Measurements from ENCODE around the gene LRCH2. TPM values are rescaled to one million over a fixed set of nuclear protein-coding genes. Genes with fewer than 3 reads are reported as not detected.

Gene LRCH2
- total RNA-seq, 4 donors from 2014 or later: 0.44 to 0.71 (median 0.47) TPM

DNA sequence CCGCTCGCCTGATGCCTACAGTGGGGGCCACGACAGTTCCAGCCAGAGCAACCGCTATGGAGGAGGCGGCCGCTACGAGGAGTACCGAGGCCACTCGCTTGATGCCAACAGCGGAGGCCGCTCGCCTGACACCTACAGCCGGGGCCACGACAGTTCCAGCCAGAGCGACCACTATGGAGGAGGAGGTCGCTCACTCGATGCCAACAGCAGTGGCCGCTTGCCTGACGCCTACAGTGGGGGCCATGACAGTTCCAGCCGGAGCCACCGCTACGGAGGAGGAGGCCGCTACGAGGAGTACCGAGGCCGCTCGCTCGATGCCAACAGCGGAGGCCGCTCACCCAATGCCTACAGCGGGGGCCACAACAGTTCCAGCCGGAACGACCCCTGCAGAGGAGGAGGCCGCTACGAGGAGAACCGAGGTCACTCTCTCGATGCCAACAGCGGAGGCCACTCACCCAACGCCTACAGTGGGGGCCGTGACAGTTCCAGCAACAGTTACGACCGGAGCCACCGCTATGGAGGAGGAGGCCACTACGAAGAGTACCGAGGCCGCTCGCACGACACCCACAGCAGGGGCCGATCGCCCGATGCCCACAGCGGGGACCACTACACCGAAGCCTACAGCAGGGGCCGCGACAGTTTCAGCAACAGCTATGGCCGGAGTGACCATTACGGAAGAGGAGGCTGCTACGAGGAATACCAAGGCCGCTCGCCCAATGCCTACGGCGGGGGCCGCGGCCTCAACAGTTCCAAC is 42.2 kb downstream of the LRCH2 start:
- H3K4me3 ChIP-seq: no peak overlapping the region
- H3K4me1 ChIP-seq: no peaks in the 10 kb centered on the region
- no peak for ATAC-seq
- in situ Hi-C loops (cut with MboI; ENCODE audit: low sequenced_read_pairs in 4 of 4): no loop called here
- no peak for TF ChIP-seq POLR2A (IDR thresholded peaks at IDR 0.05)
- TF ChIP-seq, protein P1, sequence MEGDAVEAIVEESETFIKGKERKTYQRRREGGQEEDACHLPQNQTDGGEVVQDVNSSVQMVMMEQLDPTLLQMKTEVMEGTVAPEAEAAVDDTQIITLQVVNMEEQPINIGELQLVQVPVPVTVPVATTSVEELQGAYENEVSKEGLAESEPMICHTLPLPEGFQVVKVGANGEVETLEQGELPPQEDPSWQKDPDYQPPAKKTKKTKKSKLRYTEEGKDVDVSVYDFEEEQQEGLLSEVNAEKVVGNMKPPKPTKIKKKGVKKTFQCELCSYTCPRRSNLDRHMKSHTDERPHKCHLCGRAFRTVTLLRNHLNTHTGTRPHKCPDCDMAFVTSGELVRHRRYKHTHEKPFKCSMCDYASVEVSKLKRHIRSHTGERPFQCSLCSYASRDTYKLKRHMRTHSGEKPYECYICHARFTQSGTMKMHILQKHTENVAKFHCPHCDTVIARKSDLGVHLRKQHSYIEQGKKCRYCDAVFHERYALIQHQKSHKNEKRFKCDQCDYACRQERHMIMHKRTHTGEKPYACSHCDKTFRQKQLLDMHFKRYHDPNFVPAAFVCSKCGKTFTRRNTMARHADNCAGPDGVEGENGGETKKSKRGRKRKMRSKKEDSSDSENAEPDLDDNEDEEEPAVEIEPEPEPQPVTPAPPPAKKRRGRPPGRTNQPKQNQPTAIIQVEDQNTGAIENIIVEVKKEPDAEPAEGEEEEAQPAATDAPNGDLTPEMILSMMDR (IDR thresholded peaks at IDR 0.05 in 4 of 5, conservative IDR thresholded peaks at IDR 0.05 in 1 of 5): no peak
- H3K27ac ChIP-seq: no peak overlapping the region
- H3K27me3 ChIP-seq: no peaks in the 10 kb centered on the region
- intact Hi-C loops (cut with DNase I; ENCODE audit: low total_unique reads): no loop called here
- no peak for DNase-seq
- no peaks in the 10 kb centered on the region for H3K9me3 ChIP-seq
- H3K36me3 ChIP-seq: no peaks in the 10 kb centered on the region

DNA sequence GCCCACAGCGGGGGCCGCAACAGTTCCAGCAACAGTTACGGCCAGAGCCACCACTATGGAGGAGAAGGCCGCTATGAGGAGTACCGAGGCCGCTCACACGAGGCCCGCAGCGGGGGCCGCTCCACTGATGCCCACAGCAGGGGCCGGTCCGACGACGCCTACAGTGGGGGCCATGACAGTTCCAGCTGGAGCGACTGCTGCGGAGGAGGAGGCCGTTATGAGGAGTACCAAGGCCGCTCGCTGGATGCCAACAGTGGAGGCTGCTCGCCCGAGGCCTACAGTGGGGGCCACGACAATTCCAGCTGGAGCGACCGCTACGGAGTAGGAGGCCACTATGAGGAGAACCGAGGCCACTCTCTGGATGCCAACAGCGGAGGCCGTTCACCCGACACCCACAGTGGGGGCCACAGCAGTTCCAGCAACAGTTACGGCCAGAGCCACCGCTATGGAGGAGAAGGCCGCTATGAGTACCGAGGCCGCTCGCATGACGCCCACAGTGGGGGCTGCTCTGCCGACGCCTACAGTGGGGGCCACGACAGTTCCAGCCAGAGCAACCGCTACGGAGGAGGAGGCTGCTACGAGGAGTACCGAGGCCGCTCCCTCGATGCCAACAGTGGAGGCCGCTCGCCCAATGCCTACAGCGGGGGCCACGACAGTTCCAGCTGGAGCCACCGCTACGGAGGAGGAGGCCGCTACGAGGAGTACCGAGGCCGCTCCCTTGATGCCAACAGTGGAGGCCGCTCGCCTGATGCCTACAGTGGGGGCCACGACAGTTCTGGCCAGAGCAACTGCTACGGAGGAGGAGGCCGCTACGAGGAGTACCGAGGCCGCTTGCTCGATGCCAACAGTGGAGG is 43.0 kb downstream of the LRCH2 start:
- H3K4me3 ChIP-seq: no peak overlapping the region
- no peak overlapping the region for H3K27ac ChIP-seq
- no peaks in the 10 kb centered on the region for H3K4me1 ChIP-seq
- H3K27me3 ChIP-seq: no peaks in the 10 kb centered on the region
- intact Hi-C loops (cut with DNase I; ENCODE audit: low total_unique reads): no loop called here
- no peak for DNase-seq
- no peaks in the 10 kb centered on the region for H3K36me3 ChIP-seq
- in situ Hi-C loops (cut with MboI; ENCODE audit: low sequenced_read_pairs in 4 of 4): no loop called here
- ATAC-seq: no peak
- no peaks in the 10 kb centered on the region for H3K9me3 ChIP-seq
- TF ChIP-seq, protein P1 (IDR thresholded peaks at IDR 0.05 in 4 of 5, conservative IDR thresholded peaks at IDR 0.05 in 1 of 5): no peak
- TF ChIP-seq POLR2A (IDR thresholded peaks at IDR 0.05): no peak

DNA sequence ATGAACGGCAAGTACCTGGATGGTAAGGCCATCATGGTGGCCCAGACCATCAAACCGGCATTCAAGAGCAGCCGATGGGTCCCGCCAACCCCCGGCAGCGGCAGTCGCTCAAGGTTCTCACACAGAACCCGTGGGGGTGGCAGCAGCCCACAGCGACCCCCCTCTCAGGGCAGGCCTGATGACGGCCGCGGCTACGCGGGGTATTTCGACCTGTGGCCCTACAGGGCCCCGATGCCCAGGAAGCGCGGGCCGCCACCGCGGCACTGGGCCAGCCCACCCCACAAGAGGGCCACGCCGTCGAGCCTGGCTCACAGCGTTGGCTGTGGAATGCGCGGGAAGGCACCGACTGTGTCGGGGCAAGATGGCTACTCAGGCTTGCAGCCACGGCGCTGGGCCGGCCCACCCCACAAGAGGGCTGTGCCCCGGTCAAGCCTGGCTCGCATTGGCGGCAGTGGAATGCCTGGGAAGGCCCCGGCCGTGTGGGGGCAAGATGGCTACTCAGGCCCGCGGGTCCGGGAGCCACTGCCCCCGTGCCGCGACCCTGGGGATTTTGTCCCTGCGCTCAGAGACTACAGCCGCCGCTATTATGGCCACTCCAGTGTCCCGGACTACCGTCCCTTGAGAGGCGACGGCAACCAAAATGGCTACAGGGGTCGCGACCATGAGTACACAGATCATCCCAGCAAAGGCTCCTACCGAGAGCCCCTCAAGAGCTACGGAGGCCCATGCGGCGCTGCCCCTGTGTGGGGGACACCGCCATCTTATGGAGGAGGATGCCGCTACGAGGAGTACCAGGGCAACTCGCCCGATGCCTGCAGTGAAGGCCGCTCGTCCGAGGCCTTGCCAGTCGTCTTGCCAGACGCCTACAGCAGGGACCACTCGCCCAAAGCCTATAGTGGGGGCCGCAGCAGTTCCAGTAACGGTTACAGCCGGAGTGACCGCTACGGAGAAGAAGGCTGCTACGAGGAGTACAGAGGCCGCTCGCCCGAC is 44.0 kb downstream of the LRCH2 start:
- no peaks in the 10 kb centered on the region for H3K9me3 ChIP-seq
- TF ChIP-seq, protein P1 (IDR thresholded peaks at IDR 0.05 in 4 of 5, conservative IDR thresholded peaks at IDR 0.05 in 1 of 5): no peak
- TF ChIP-seq POLR2A (IDR thresholded peaks at IDR 0.05): no peak
- no peak overlapping the region for H3K4me3 ChIP-seq
- H3K27me3 ChIP-seq: no peaks in the 10 kb centered on the region
- DNase-seq (no peak), ATAC-seq (no peak)
- intact Hi-C loops (cut with DNase I; ENCODE audit: low total_unique reads) (no loop called here), in situ Hi-C loops (cut with MboI; ENCODE audit: low sequenced_read_pairs in 4 of 4) (no loop called here)
- H3K27ac ChIP-seq: no peak overlapping the region
- H3K4me1 ChIP-seq: no peaks in the 10 kb centered on the region
- no peaks in the 10 kb centered on the region for H3K36me3 ChIP-seq

DNA sequence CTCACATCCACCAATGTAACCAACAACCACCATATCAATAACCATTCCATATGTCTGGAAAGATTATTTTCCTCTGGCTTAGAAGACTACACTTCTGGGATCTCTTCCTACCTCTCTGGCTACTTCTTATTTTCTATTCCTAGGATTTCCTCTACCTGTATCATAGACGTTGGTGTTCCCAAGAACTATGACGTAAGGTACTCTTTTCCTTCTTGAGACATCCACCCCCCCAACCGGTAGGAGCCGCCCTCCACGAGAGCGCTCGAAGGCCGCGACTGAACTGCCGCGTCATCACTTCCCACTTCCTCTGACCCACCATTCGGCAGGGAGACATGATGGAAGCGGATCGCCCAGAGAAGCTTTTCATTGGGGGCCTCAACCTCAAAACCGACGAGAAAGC is 44.8 kb downstream of the LRCH2 start, which contains the start of gene RBMXL3:
Gene RBMXL3, plus strand, starts transcription at position 301 of the 400 bp plus-strand sequence. Its CDS starts 32 bp downstream, at position 333.
- Histone ChIP-seq H3K4me1 (no peaks in the 10 kb centered on the region), H3K4me3 (no peak within 1 kb of the TSS), H3K9me3 (no peaks in the 10 kb centered on the region), H3K27me3 (no peaks in the 10 kb centered on the region), H3K36me3 (no peaks in the 10 kb centered on the region), H3K27ac (no peak within 1 kb of the TSS)
- in situ Hi-C loops (cut with MboI; ENCODE audit: low sequenced_read_pairs in 4 of 4) (no loop called here), intact Hi-C loops (cut with DNase I; ENCODE audit: low total_unique reads) (no loop called here)
- ATAC-seq (no peak), DNase-seq (no peak)
- TF ChIP-seq, protein P1 (IDR thresholded peaks at IDR 0.05 in 4 of 5, conservative IDR thresholded peaks at IDR 0.05 in 1 of 5): no peak
- no peak for TF ChIP-seq POLR2A (IDR thresholded peaks at IDR 0.05)
